Neural cell (in vitro differentiated cells): Measurements from ENCODE around the gene ARHGEF39. TPM values are rescaled to one million over a fixed set of nuclear protein-coding genes. Genes with fewer than 3 reads are reported as not detected.

ENCODE experiments used
- H2AFZ ChIP-seq: fragments of 200-600, 300-800 bp; sonication (generic), shearing (Covaris generic); 2 replicates; pipeline ENCODE4 v1.6.0; 2014; ENCODE audit warnings: low read depth, mild to moderate bottlenecking, antibody characterized with exemption, low read length, moderate library complexity
- H3F3A ChIP-seq: fragments of 200-600 bp; shearing (Covaris generic); 2 replicates; pipeline ENCODE4 v1.6.1; 2016; ENCODE audit warnings: mild to moderate bottlenecking, moderate library complexity, mixed read lengths, antibody characterized with exemption, low read length; ENCODE audit not compliant: insufficient read depth, poor library complexity, severe bottlenecking
- H3K27ac ChIP-seq: fragments of 200-600, 300-800 bp; sonication (generic), shearing (Covaris generic); 2 replicates; pipeline ENCODE4 v1.5.1; 2014; ENCODE audit warnings: mild to moderate bottlenecking, low read length, moderate library complexity
- H3K27me3 ChIP-seq: fragments of 300-800, 200-600 bp; sonication (generic), shearing (Covaris generic); 2 replicates; pipeline ENCODE4 v1.6.0; 2014; ENCODE audit warnings: mild to moderate bottlenecking, low read depth, low read length, moderate library complexity; ENCODE audit not compliant: insufficient read depth
- H3K36me3 ChIP-seq: fragments of 300-800, 200-600 bp; sonication (generic), shearing (Covaris generic); 2 replicates; pipeline ENCODE4 v1.5.1; 2014; ENCODE audit warnings: mild to moderate bottlenecking, antibody characterized with exemption, low read length, moderate library complexity; ENCODE audit not compliant: insufficient read depth
- H3K4me2 ChIP-seq: fragments of 300-800, 200-600 bp; sonication (generic), shearing (Covaris generic); 2 replicates; pipeline ENCODE4 v1.6.0; 2014; ENCODE audit warnings: mild to moderate bottlenecking, low read length
- H3K4me3 ChIP-seq: fragments of 300-800, 200-600 bp; sonication (generic), shearing (Covaris generic); 2 replicates; pipeline ENCODE4 v1.5.1; 2014; ENCODE audit warnings: mild to moderate bottlenecking, low read length, moderate library complexity
- H3K79me2 ChIP-seq: fragments of 200-600 bp; shearing (Covaris generic); replicated peaks from 2 replicates; pipeline ENCODE4 v1.6.0; 2014; ENCODE audit warnings: mild to moderate bottlenecking, low read length, moderate library complexity; ENCODE audit not compliant: insufficient read depth
- H3K9ac ChIP-seq: fragments of 300-800, 200-600 bp; sonication (generic), shearing (Covaris generic); 2 replicates; pipeline ENCODE4 v1.6.1; 2016; ENCODE audit warnings: mild to moderate bottlenecking, low read length, mixed read lengths
- H3K9me2 ChIP-seq: fragments of 200-600 bp; shearing (Covaris generic); 2 replicates; pipeline ENCODE4 v1.6.1; 2016; ENCODE audit warnings: mild to moderate bottlenecking, low read length, mixed read lengths; ENCODE audit not compliant: insufficient read depth
- H3K9me3 ChIP-seq: fragments of 200-600, 300-800 bp; sonication (generic), shearing (Covaris generic); 2 replicates; pipeline ENCODE4 v1.6.1; 2016; ENCODE audit warnings: mild to moderate bottlenecking, mixed run types, low read length, moderate library complexity, mixed read lengths
- H4K20me1 ChIP-seq: fragments of 200-600 bp; shearing (Covaris generic); 2 replicates; pipeline ENCODE4 v1.6.1; 2016; ENCODE audit warnings: mild to moderate bottlenecking, mixed run types; ENCODE audit not compliant: insufficient read depth
- CTCF ChIP-seq: fragments of 450-650 bp; IDR thresholded peaks from 2 replicates; pipeline ENCODE4 v1.5.1; 2014; ENCODE audit warnings: antibody characterized with exemption, mild to moderate bottlenecking, moderate library complexity; ENCODE audit not compliant: poor library complexity, severe bottlenecking
- EP300 ChIP-seq: fragments of 450-650 bp; conservative IDR thresholded peaks from 2 replicates; pipeline ENCODE4 v1.6.1; 2014; ENCODE audit warnings: antibody characterized with exemption, mild to moderate bottlenecking, moderate library complexity; ENCODE audit not compliant: poor library complexity, severe bottlenecking
- EZH2 ChIP-seq: fragments of 200-600, 300-800 bp; shearing (Covaris generic), sonication (generic); IDR thresholded peaks from 2 replicates; pipeline ENCODE4 v1.6.1; 2014; ENCODE audit warnings: antibody characterized with exemption, low read length, borderline replicate concordance, mild to moderate bottlenecking; ENCODE audit not compliant: insufficient read depth, poor library complexity, severe bottlenecking
- MXI1 ChIP-seq: fragments of 450-650 bp; conservative IDR thresholded peaks from 2 replicates; pipeline ENCODE4 v1.6.1; 2014; ENCODE audit warnings: antibody characterized with exemption, mild to moderate bottlenecking; ENCODE audit not compliant: poor library complexity, severe bottlenecking
- POLR2AphosphoS5 ChIP-seq: IDR thresholded peaks from 2 replicates; pipeline ENCODE4 v1.6.1; 2012
- RAD21 ChIP-seq: fragments of 450-650 bp; conservative IDR thresholded peaks from 2 replicates; pipeline ENCODE4 v1.6.1; 2014; ENCODE audit warnings: antibody characterized with exemption, mild to moderate bottlenecking, moderate library complexity
- REST ChIP-seq: IDR thresholded peaks from 2 replicates; pipeline ENCODE4 v1.6.1; 2012; ENCODE audit warnings: borderline replicate concordance
- SMC3 ChIP-seq: fragments of 450-650 bp; conservative IDR thresholded peaks from 2 replicates; pipeline ENCODE4 v1.6.1; 2014; ENCODE audit warnings: antibody characterized with exemption, mild to moderate bottlenecking, moderate library complexity; ENCODE audit not compliant: poor library complexity
- TAF1 ChIP-seq: IDR thresholded peaks from 2 replicates; pipeline ENCODE4 v1.6.1; 2012; ENCODE audit warnings: low read depth
- polyA plus RNA-seq: library from polyadenylated mRNA; depleted of rRNA; stranded (reverse); fragments of >200 nt; gene quantifications from 2 replicates; pipeline ENCODE4 v1.2.3, GENCODE V29; 2014

ARHGEF39 gene
- polyA plus RNA-seq, 1 donor from 2014 or later = 0.51 TPM

GRCh38 chr9:35653611-35654010, 11.4 kb downstream of the ARHGEF39 start:
- Histone ChIP-seq H3K4me3 (no peak overlapping the region), H3F3A (no peaks in the 10 kb centered on the region), H3K79me2 (no peaks in the 10 kb centered on the region), H3K9me3 (no peaks in the 10 kb centered on the region), H3K36me3 (no peaks in the 10 kb centered on the region), H2AFZ (no peak overlapping the region), H3K4me2 (no peak overlapping the region), H3K9ac (no peak overlapping the region), H3K27me3 (no peaks in the 10 kb centered on the region), H3K27ac (no peak overlapping the region), H4K20me1 (no peaks in the 10 kb centered on the region), H3K9me2 (no peaks in the 10 kb centered on the region)
- TF ChIP-seq MXI1 (no peak), REST (no peak), EP300 (no peak), EZH2 (no peak), CTCF (no peak), TAF1 (no peak), POLR2AphosphoS5 (no peak), SMC3 (no peak), RAD21 (no peak)

GRCh38 chr9:35652829-35653209, 12.2 kb downstream of the ARHGEF39 start:
- no peaks in the 10 kb centered on the region for H3K9me2 ChIP-seq
- no peak overlapping the region for H3K4me3 ChIP-seq
- H3K36me3 ChIP-seq = no peaks in the 10 kb centered on the region
- TF ChIP-seq CTCF = no peak
- no peak for TF ChIP-seq EZH2
- TF ChIP-seq RAD21 = no peak
- no peak for TF ChIP-seq SMC3
- no peak for TF ChIP-seq REST
- TF ChIP-seq MXI1 = no peak
- TF ChIP-seq TAF1 = no peak
- no peak for TF ChIP-seq EP300
- no peak for TF ChIP-seq POLR2AphosphoS5
- no peak overlapping the region for H2AFZ ChIP-seq
- H3K27ac ChIP-seq = no peak overlapping the region
- no peaks in the 10 kb centered on the region for H4K20me1 ChIP-seq
- H3K9me3 ChIP-seq = no peaks in the 10 kb centered on the region
- no peak overlapping the region for H3K9ac ChIP-seq
- H3K27me3 ChIP-seq = no peaks in the 10 kb centered on the region
- no peaks in the 10 kb centered on the region for H3F3A ChIP-seq
- no peak overlapping the region for H3K4me2 ChIP-seq
- no peaks in the 10 kb centered on the region for H3K79me2 ChIP-seq
